HG03442 (cell line): ENCODE measurements around the gene BMP2K.
"Not testable (repeated sequence)": the region's sequence is repeated elsewhere in the genome, so short reads cannot be mapped to it uniquely, and the experiment has no call there.

Experiments used
- ATAC-seq: cut with Tn5 transposase; IDR thresholded peaks from one replicate; pipeline ENCODE4 v1.9.1; 2021; ENCODE audit warnings: mild to moderate bottlenecking, moderate library complexity; ENCODE audit not compliant: unreplicated experiment

BMP2K gene

DNA sequence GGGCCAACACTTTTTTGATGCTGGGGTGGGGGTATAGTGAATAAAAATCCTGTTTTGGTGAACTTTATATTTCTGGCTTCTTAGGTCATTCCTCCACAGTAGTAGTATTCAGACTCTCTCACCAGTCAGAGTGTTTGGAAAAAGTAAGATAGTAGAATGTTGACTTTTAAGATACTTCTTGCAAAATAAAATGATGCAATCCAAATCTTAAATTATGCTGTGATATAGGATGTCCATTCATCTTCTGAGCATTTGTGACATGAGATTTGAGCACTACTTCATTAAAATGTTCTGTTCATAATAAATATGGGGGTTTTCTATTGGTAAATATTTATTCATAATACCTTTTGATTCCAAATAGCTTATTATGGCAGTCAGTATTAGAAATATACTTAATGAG lies 70.1 kb downstream of the BMP2K start:
- ATAC-seq, result no peak

DNA sequence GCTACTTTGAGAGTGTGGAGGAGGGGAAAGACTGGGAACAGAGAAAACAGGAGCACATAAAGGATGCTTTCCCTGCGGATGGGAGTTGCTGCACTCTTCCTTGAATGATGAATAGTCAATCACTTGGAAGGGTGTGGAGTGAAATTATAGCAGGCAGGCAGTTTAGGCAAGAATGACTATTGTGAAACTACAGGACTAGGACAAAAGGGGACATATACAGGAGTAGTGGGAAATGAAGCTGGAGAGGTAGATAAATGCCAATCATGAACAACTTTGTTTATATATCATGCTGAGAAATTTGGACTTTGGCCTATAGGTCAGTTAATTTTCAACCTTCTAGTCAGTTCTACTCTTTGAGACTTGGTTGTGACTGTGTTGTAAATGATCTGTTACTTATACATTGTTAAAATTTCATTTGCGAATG lies 86.2 kb downstream of the BMP2K start:
- no peak for ATAC-seq

DNA sequence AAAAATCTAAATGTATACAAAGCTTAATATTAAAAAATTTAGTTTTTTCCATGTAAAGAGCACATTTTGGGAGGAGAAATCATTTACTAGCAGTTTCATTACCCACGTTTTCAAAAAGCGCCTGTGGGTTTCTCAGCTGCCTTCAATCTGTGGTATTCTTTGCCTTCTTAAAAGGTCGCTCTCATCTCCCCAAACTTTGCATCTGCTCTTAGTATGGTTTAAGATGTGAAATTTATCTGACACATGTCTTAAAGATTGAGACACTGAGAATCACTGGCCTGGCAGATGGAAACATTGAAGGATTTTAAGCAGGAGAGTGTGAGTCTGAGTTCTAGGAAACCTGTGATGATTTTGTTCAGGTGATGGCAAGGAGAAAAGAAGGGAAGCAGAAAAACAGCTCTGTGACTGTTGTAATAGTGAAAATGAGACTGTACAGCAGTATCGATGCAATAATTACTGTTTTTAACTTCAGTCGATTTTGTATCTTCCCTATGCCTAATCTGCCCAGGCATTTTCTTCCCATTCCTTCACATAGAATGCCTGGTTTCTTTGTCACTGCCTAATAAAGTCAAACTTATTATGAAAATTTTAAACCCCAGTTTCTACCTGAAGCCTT lies 87.2 kb downstream of the BMP2K start:
- peak; percentile 48 for ATAC-seq

DNA sequence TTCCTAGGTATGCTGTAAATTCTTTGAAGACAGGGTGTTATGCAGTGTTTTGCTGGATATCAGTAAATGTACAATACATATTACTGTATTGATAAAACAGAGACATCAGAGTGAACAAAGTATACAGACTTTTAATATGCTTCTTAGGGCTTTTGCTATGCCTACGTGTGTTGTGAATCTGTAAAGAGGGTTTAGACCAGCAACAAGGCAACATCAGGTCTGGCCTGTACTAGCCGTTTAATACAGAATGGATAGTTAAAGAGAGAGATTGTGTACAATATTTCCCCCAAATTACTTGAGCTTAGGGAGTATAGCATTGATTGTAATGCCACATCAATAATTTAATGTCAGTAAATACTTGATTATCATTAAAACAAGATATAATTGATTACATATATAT lies 87.8 kb downstream of the BMP2K start:
- no peak for ATAC-seq

DNA sequence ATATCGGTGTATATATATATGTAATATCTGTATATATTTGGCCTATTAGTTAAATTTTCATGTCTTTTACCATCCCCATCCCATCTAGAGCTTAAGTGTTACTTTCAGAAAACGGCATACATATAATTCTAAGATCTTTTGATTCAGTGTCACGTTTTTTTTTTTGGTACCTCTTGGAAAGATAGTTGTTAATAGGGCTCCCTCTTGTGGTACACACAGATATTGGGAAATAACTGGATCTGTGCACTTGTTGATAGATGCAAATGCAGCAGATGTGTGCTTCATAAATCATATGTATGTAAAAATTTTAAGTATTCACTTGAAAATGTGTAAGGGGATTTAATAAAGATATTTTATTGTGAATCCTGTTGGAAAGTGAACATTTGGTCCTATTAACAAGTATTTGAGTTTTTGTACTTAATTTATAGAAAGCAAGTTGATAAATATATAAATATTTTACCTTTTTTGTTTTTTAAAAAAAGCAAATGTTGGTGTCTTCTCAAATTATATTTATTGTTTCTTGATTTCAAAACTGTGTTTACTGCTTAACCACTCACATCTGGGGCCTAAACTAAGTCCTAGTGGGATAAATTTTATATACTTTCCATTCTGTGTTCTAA lies 88.4 kb downstream of the BMP2K start:
- ATAC-seq, result no peak

DNA sequence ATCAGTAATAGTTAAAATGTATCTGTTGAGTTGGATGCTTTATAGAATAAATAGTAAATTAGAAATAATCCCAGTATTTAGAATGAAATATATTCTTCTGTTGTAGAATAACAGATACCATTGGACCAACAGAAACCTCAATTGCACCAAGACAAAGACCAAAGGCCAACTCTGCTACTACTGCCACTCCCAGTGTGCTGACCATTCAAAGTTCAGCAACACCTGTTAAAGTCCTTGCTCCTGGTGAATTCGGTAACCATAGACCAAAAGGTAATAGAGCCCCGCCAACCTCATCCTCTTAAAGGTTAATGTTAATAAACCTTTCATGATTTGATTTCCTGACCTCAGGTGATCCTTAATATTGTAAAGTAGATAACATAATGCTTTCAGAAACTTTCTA lies 89.3 kb downstream of the BMP2K start:
- ATAC-seq, result no peak

DNA sequence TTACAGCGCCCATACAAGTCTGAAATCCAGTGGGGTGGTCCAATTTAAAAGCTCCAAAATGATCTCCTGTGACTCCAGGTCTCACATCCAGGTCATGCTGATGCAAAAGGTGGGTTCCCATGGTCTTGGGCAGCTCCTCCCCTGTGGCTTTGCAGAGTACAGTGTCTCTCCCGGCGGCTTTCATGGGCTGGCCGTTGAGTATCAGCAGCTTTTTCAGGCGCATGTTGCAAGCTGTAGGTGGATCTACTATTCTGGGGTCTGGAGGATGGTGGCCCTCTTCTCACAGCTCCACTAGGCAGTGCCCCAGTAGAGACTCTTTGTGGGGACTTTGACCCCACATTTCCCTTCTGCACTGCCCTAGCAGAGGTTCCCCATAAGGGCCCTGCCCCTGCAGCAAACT lies 92.6 kb downstream of the BMP2K start:
- ATAC-seq, result not testable (repeated sequence)

DNA sequence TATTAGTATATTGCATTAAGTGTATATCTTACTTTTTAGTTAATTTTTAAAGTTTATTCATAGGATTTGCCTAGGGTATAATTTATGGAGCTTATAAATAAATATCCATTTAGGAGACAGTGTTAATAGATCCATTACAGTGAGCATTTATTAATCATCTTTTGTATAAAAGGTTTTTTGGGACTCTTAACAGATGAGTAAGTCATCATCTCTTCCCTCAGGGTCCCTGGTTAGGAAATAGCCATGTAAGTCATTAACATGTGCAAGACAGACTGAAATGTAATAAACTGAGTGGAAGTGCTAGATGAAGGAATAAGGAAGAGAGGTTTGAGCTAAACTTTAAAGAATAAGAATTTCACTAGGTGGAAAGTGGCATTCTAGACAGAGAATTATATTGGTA lies 93.9 kb downstream of the BMP2K start:
- no peak for ATAC-seq

DNA sequence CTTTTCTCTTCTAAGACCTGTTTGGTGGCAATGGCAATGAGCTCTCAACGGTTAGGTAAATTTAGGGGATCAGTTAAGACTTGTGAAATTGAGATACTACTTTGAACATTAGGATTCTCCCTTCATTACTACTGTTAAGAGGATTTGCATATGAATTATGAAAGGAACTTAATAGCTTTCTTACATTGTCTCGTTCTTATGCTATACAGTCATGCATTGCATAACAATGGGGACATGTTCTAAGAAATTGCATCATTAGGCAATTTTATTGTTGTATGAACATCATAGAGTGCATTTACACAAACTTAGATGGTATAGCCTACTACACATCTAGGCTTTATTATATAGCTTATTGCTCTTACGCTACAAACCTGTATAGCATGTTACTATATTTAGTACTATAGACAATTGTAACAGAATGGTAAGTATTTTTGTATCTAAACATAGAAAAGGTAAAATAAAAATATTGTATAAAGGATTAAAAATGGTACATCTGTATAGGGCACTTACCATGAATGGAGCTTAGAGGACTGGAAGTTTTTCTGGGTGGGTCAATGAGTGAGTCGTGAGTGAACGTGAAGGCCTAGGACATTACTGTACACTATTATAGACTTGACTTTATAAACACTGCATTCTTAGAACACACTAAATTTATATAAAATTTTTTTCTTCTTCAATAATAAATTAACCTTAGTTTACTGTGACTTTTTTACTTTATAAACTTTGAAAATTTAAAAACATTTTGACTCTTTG lies 100.6 kb downstream of the BMP2K start:
- no peak for ATAC-seq

DNA sequence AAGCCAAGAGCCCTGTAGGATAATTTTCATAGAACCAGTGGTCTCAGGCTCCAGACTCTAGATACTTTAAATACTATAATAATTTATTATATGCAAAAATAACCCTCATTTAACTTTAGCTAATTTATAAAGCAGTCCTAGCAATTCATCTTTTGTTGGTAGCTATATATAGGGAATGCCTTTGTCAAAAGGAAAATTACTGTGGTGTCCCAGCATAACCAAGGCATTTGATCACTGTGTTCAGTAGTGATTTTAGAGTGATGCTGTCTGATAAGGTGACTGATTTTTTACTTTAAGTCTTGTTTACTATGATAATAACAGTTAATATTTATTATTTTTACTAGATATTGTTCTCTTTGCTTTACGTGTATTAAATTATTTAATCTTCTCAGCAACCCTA lies 101.9 kb downstream of the BMP2K start:
- ATAC-seq, result no peak

DNA sequence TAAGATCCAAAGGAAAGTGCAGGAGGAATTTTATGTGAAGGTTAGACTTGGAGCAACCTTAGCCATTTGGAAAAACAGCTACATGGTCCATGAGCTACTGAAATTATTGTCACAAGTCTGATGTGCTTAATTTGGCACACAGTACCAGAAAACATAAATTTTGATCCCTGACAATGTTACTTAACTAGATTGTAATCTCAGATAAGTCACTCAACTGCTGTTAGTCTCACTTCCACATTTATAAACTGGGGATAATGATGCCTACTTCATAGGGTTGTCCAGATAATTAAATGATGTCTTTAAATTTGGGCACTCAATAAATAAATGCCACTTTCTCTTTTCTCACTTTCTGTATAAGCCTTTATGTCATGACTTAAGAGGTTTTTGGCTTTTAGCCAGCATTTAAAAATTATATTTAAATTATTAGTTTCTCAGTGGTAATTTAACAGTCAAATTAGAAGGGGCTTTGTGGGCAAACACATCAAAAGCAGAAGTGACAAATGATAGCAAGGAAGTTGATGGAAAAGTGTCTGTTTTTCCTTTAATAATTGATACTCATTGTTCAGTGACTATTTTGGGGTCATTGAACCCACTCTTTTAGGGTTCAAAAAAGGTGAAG lies 104.8 kb downstream of the BMP2K start:
- no peak for ATAC-seq

DNA sequence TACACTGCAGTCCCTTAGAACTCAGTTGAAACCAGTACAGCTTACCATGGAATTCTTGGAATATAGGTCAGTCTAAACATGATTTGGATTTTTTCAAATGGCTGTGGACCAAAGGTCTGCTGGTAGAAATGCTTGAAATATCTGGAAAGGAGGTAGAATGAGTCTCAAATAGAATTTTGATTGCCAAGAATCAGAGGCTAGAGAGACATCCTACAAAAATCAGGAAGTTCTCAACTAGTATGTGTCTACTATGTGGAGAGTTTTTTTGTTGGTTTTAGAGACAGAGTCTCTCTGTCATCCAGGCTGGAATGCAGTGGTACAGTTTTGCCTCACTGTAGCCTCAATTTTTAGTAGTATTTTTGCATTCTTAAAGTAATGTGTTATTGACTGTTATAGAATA lies 109.4 kb downstream of the BMP2K start:
- no peak for ATAC-seq

DNA sequence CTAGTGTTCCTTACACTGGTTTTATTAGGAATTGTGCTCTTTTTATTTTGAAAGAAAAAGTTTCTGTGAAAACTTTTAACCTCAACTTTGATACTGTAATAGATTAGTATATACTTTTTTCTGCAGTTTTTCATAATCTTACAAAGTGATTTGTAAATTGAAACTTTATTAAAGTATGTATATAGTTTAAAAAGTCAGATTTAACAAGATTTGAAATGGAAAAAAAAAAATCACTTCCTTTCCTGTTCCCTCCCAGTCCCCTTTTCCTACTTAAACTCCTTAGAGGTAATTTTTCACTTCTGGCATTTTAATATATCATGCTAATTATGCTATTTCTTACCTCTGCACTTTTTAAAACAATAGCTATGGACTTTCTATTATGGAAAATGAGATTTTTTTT lies 113.8 kb downstream of the BMP2K start:
- ATAC-seq, result no peak

DNA sequence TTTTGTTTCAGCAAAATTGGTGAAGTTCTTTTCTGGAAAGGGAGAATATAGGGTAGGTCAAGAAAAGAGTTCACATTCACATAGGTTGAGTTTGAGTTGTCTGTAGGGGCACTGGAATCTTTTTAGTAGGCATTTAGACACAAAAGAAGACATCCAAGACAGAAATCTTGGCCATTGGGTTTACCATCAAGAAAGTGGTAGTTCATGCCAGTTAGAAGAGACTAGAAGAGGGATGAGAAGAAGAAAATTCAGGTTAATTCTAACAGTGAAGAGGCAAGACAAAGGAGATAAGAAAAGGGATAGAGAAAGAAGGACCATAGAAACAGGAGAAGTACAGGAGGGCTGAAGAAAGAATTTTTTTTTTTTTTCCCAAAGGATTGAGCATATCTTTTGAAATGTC lies 123.2 kb downstream of the BMP2K start:
- ATAC-seq, result no peak

DNA sequence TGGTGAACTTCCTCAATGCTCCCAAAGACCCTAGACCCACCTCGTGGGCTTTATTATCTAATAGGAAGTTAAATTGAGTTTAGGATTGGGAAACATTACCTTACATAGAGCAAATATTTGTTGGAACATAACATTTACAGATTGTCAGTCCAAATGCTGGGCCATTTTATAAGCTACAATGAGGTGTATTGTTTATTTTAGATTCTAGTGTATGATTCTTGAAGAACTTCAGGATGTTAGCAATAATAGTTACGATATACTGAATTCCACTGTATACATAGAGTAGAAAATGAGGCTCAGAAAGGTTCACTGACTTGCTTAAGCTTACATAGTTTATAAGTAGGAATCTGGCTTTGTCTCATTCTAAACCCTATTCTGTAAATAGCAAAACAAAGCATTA lies 125.7 kb downstream of the BMP2K start:
- no peak for ATAC-seq

DNA sequence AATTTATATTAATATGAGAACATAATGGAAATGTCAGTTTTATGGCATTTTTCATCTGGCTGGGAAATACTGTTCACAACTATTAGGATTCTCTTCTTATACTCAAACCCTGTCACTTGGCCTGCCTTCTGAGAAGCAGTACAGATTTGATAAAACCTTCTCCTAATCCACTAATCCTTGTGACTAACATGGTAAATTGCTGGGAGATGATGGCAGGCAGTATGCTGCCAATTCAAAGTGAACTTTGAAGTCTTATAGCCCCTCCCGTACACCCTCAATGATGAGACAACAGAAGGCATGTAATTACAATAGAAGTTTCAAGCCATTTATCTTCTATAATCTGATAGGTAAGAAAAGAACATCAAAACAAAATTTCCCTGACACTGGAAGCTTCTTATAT lies 126.1 kb downstream of the BMP2K start:
- no peak for ATAC-seq

DNA sequence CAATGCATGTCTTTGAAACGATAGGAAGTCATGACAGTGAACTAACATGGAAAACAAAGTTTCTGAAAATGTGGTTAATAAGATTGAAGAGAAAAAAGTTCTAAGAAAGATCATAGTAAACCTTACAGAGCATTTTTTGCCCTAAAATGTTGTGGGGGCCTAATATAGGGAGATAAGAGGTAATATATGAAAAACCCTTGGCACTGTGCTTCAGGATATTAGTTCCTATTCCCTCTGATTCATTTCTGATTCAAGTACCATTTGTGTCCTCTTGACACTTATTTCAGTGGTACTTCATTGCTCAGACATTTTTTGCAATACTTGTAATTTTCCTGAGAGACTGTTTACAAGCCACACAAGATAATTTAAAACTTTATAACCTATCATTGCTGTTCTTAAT lies 128.0 kb downstream of the BMP2K start:
- ATAC-seq, result no peak

DNA sequence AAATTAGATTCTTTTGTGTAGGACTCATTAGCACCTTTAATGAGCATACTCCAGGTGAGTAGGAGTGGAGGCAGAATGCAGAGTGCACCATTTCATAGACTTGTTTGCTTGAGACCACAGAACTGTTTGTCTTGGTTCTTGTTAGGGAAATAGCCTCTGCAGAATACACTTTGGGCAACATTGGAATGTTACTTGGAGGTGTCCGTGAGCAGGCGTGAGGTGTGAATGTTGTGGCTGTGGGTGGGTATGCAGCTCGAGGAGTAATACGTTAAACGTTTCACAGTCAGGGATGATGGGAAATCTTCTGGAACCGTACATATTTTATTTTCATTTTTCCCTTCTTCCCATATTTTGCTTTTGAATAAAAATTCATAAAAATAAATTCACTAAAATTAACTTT lies 131.5 kb downstream of the BMP2K start:
- ATAC-seq, result no peak

DNA sequence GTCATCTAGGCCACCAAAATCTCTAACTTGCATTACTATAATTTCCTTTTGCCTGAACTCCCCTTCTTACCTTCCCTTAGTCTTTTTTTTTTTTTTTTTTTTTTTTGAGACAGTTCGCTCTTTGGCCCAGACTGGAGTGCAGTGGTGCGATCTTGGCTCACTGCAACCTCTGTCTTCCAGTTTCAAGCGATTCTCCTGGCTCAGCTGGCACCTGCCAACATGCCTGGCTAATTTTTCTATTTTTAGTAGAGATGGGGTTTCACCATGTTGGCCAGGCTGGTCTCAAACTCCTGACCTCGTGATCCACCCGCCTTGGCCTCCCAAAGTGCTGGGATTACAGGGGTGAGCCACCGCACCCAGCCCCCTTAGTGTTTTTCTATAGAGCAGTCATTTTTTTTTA lies 132.8 kb downstream of the BMP2K start:
- not testable (repeated sequence) for ATAC-seq

DNA sequence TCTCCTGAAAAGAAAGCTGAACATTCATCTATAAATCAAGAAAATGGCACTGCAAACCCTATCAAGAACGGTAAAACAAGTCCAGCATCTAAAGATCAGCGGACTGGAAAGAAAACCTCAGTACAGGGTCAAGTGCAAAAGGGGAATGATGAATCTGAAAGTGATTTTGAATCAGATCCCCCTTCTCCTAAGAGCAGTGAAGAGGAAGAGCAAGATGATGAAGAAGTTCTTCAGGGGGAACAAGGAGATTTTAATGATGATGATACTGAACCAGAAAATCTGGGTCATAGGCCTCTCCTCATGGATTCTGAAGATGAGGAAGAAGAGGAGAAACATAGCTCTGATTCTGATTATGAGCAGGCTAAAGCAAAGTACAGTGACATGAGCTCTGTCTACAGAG lies 134.5 kb downstream of the BMP2K start:
- ATAC-seq, result no peak

DNA sequence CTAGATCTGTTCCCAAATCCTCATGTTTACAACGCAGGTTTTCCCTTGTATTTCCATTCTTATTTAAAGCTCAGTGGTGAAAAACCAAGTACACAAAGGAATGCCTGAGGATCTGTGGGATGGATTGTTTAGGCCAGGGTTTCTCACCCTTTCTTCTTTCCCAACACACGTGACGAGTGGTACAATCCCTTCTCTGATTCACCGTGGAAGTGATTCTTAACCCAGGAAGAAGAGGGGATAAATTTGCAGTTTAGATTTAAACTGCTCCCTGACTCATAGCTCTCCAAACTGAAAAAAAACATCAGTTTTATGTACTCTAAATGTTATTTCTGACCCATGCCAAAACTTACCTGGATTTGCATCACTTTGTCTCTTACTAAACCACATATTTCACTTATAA lies 146.1 kb downstream of the BMP2K start:
- ATAC-seq, result no peak
